KOPT-K1 (cell line): ENCODE results near the gene SEMA5A.

Experiments
- H3K27ac ChIP-seq: fragments of 200-600 bp; sonication (generic); 2 replicates; pipeline ENCODE4 v1.5.1; 2016; ENCODE audit warnings: antibody characterized with exemption, mild to moderate bottlenecking, low read depth, low read length; ENCODE audit not compliant: poor library complexity, severe bottlenecking
- H3K36me3 ChIP-seq: fragments of 200-600 bp; sonication (generic); 2 replicates; pipeline ENCODE4 v1.5.1; 2017; ENCODE audit warnings: antibody characterized with exemption, mild to moderate bottlenecking, low read length, moderate library complexity; ENCODE audit not compliant: insufficient read depth
- H3K9me3 ChIP-seq: fragments of 200-600 bp; sonication (generic); 2 replicates; pipeline ENCODE4 v1.5.1; 2017; ENCODE audit warnings: antibody characterized with exemption, low read length, mild to moderate bottlenecking; ENCODE audit not compliant: insufficient read depth, poor library complexity, severe bottlenecking

SEMA5A gene

DNA sequence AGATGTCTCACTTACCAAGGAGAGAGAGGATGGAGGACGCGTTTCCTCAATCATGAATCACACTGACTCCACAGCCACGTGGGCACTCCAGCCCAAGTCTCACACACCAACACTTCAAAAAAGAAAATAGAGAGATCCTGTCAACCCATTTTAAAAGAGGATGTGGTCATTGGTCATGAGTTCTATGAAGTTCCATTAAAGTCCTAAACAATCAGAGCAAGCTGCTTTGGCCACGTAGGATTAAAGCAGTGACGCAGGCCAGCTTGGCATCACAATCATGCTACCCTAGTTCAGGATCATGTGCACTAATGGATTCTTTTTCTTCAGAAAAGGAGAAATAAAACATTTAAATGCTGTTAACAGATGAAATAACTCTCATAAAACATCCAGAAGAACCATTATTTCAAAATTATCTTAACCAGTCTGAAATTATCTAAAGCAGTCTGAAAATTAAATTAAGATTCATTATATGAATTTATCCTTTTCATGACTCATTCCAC, 108.1 kb downstream of the SEMA5A start:
- H3K27ac ChIP-seq, result no peak overlapping the region
- H3K36me3 ChIP-seq, result no peaks in the 10 kb centered on the region
- H3K9me3 ChIP-seq, result no peaks in the 10 kb centered on the region

DNA sequence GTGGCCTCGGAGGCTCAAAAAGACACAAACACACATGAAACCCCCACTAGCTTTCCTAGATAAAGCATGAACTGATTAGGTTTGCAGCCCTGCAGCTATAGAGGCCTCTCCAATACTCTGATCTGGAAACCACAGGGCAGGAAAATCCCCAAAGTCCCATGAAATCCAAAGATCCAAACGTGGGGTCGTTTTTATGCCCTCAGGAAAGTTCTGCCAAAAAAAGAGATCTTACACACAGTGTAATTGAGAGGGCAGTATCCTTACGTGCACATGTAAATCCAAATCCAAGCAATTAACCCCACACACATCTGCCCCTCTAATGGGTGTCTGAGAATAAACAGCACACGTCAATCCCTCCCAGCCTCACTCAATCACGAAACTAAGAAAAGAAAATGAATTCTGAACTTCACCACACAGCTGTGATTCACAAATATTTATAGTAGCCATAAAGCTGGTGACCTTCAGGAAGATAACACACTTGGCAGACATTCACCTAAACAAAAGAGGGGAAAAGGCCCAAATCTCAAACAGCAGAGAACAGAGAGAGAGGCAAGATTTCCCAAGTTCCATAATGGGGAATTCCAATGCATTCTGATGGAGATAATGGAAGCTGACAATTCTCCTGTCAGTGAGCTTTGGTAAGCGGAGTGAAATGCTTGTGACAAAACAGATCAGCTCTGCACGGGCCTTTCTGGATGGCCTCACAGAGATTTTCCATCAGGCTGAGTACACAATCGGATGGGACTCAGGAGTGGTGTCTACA, 114.2 kb downstream of the SEMA5A start:
- no peak overlapping the region for H3K27ac ChIP-seq
- no peaks in the 10 kb centered on the region for H3K36me3 ChIP-seq
- no peaks in the 10 kb centered on the region for H3K9me3 ChIP-seq

DNA sequence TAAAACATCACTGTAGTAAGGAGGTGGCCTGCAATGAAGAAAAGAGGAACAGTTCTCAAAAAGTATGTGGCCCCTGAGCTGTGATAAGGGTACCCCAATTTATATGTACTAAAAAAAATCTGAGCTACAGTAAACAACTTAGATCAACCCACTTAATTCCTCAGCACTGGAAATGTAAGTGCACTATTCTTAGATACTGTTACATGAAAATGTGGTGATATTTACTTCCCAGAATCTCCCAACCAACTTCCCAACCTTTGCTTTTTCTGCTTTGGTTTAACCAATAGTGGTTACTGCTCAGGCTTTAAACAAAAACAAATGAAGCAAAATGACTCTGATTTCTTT, 114.8 kb downstream of the SEMA5A start:
- H3K36me3 ChIP-seq, result no peaks in the 10 kb centered on the region
- no peak overlapping the region for H3K27ac ChIP-seq
- no peaks in the 10 kb centered on the region for H3K9me3 ChIP-seq

GRCh38 chr5:9430306-9430705, 115.6 kb downstream of the SEMA5A start:
- Histone ChIP-seq H3K27ac (no peak overlapping the region), H3K9me3 (no peaks in the 10 kb centered on the region), H3K36me3 (no peaks in the 10 kb centered on the region)

DNA sequence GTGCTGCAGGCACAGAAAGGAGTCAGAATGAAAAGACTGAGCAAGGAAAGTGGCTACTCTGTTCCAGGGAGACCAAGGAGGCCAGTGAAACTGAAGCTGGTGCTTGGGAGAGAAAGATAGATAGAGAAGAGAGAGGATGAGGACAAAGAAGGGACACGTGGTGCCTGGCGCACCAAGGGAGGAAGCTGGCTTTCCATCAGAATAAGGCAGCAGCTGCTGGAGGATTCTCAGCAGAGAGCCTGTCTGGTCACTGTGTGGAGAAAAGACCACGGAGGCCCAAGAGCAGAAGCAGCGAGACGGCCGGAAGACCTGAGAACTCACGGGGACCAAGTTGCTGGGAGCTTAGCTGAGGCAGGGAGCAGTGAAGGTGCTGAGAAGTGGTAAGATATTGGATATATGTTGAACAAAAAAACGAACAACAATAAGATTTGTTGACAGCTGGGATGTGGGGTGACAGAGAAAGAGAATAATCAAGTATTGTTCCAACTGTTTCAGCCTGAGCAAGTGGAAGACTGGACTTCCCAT, 116.1 kb downstream of the SEMA5A start:
- Histone ChIP-seq H3K9me3 (no peaks in the 10 kb centered on the region), H3K36me3 (no peaks in the 10 kb centered on the region), H3K27ac (no peak overlapping the region)

GRCh38 chr5:9428272-9428671, 117.6 kb downstream of the SEMA5A start:
- no peaks in the 10 kb centered on the region for H3K36me3 ChIP-seq
- no peak overlapping the region for H3K27ac ChIP-seq
- H3K9me3 ChIP-seq, result no peaks in the 10 kb centered on the region

GRCh38 chr5:9425710-9426109, 120.2 kb downstream of the SEMA5A start:
- H3K27ac ChIP-seq, result no peak overlapping the region
- H3K9me3 ChIP-seq, result no peaks in the 10 kb centered on the region
- no peaks in the 10 kb centered on the region for H3K36me3 ChIP-seq

DNA sequence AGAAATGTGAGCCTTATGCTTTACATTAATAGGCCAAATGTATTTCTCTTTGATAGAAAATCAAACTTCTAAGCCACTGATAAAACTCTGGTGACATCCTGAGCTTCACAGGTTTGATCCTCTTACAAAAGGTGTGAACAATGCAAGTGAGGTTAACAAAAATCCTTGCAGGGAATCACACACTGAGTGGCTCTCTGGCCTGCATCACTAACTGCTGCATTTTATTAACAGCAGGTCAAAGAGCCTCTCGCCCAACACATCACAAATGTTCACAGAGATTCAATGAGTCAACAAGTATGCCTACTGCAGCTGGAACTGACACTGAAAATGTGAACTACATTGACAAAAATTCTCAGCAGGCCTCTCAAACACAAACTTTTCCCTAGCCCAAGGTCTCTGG, 122.3 kb downstream of the SEMA5A start:
- Histone ChIP-seq H3K36me3 (no peaks in the 10 kb centered on the region), H3K9me3 (no peaks in the 10 kb centered on the region), H3K27ac (no peak overlapping the region)

DNA sequence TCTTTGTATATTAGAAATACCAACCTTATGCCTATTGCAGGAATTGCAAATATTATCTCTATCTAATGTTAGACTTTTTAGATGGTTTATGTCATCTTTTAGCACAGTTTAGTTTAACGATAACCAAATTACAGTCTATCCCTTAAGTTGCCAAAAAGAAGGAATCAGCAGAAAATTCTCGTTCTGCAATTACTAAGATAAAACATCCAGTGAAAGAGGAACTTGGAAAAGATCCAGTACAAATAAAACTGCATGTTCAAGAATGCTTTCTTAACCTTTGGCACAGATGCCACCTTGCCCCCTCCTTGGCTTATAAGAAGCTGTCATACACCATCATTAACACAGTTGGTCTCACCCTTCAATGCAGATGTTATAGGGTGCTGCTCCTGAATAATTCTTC, 124.0 kb downstream of the SEMA5A start:
- Histone ChIP-seq H3K36me3 (no peaks in the 10 kb centered on the region), H3K9me3 (no peaks in the 10 kb centered on the region), H3K27ac (no peak overlapping the region)

DNA sequence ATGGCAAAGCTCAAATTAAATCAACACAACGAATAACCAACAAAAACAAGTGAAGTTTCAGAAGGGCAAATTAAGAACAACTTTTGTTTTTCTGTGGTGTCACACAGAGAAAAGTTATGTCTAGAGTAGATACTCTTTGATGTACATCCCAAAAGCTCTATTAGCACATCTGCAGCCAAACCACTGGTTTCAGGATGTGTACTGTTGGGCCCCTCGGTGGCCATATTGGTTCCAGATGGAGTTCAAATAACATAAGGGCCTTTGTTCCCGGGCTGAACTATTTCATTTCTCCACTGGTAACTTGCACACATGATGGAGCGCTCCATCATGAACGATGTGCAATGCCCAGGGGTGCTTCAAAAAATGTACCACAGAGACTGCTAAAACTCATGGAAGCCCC, 126.1 kb downstream of the SEMA5A start:
- no peak overlapping the region for H3K27ac ChIP-seq
- no peaks in the 10 kb centered on the region for H3K36me3 ChIP-seq
- no peaks in the 10 kb centered on the region for H3K9me3 ChIP-seq

DNA sequence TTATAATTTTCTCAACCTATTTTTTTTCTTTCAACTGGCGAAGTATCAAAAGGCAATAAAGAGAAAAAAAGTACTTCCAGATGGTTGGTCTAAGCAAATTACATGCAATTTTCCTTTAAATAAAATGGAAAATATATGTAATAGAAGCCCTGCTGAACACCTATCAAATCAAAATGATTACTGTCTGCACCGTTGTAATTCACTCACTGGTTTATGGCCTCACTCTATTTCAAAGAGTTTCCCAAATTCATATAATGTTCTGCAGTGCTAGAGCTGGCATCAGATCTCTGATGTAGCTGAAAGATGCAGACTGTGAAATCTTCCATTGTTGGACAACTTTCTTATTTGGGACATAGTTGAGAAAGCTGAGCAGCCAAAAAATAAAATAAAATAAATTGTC, 130.3 kb downstream of the SEMA5A start:
- Histone ChIP-seq H3K27ac (no peak overlapping the region), H3K9me3 (no peaks in the 10 kb centered on the region), H3K36me3 (no peaks in the 10 kb centered on the region)

DNA sequence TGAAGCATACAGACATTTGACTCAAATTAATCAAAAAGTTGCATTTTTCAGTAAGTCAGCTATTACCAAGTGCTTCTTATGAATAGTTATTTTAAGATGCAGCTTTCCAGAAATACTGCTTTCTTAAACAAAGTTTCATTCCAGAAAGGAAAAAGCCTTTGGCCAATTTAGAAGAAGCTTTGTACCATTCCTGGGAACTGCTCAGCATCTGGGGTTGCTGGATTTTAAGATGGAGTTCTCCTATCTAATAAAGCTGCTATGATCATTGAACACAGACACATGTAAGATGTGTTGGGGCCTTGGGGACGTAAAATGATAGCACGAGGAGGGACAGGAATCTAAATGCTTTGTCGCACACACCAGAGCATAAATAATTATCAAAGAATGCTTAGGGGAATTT, 130.8 kb downstream of the SEMA5A start:
- Histone ChIP-seq H3K9me3 (no peaks in the 10 kb centered on the region), H3K27ac (no peak overlapping the region)

DNA sequence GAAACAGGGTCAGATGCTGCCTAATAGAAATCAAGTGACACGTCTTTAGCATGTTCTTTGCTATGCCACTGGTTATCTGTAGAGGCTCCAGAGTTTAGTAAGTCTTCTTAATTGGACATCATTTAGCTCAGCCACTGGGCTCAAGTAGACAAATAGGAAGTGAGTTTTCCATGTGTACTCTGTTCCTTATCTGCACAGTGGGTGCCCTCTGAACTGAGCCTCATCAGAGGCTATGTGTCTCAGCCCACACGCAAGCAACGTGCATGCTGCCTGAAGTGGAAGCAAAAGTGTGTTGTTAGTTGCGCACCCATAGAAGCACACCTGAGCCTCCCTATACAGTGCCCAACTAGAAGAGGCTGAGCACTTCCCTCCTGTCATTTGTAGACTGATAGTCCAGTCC, 134.7 kb downstream of the SEMA5A start:
- no peaks in the 10 kb centered on the region for H3K36me3 ChIP-seq
- no peaks in the 10 kb centered on the region for H3K9me3 ChIP-seq

More for the DNA sequence above, 130.8 kb downstream of the SEMA5A start:
- H3K36me3 ChIP-seq, result no peaks in the 10 kb centered on the region

GRCh38 chr5:9409413-9409960, 136.4 kb downstream of the SEMA5A start:
- no peaks in the 10 kb centered on the region for H3K36me3 ChIP-seq

More for the DNA sequence above, 134.7 kb downstream of the SEMA5A start:
- no peak overlapping the region for H3K27ac ChIP-seq

GRCh38 chr5:9408964-9409363, 136.9 kb downstream of the SEMA5A start:
- Histone ChIP-seq H3K9me3 (no peaks in the 10 kb centered on the region), H3K36me3 (no peaks in the 10 kb centered on the region), H3K27ac (no peak overlapping the region)

More at GRCh38 chr5:9409413-9409960, 136.4 kb downstream of the SEMA5A start:
- H3K27ac ChIP-seq, result no peak overlapping the region
- H3K9me3 ChIP-seq, result no peaks in the 10 kb centered on the region
